CD14-positive monocyte (primary cell): ENCODE results near the gene KCNJ10. TPM values are rescaled to one million over a fixed set of nuclear protein-coding genes. Genes with fewer than 3 reads are reported as not detected.

Experiments used
- DNase-seq, 3 donors: peaks; one replicate each; pipeline ENCODE4 v3.0.0-alpha.2; 2011 to 2022
- H2AFZ ChIP-seq: 2 replicates; pipeline ENCODE4 v1.6.0; 2012; ENCODE audit warnings: mild to moderate bottlenecking, low read depth, low read length, inconsistent platforms; ENCODE audit not compliant: insufficient read depth, poor library complexity, severe bottlenecking
- H3K27ac ChIP-seq, 2 donors: 1 replicate in 1 of 2; 2 replicates in 1 of 2; pipeline ENCODE4 v1.5.1; 2012 to 2013; ENCODE audit warnings: low read length in 2 of 2, control low read depth in 1 of 2, inconsistent platforms in 1 of 2, low read depth in 1 of 2, mild to moderate bottlenecking in 1 of 2
- H3K27me3 ChIP-seq, 2 donors: one replicate each; pipeline versions ENCODE4 v1.6.0 to v1.6.1; 2011 to 2013; ENCODE audit warnings: low read length in 2 of 2; ENCODE audit not compliant: control insufficient read depth in 2 of 2, insufficient read depth in 2 of 2
- H3K36me3 ChIP-seq, 2 donors: replicated peaks in 1 of 2; 1 replicate in 1 of 2; 2 replicates in 1 of 2; pipeline versions ENCODE4 v1.5.1 to v1.6.1; 2012 to 2013; ENCODE audit warnings: low read length in 2 of 2, control low read depth in 1 of 2, inconsistent platforms in 1 of 2, mild to moderate bottlenecking in 1 of 2; ENCODE audit not compliant: insufficient read depth in 2 of 2, control insufficient read depth in 1 of 2
- H3K4me1 ChIP-seq, 2 donors: 1 replicate in 1 of 2; 2 replicates in 1 of 2; pipeline versions ENCODE4 v1.5.1 to v1.6.1; 2012 to 2013; ENCODE audit warnings: low read length in 2 of 2, control low read depth in 1 of 2, inconsistent platforms in 1 of 2, mild to moderate bottlenecking in 1 of 2, moderate library complexity in 1 of 2; ENCODE audit not compliant: insufficient read depth in 2 of 2, control insufficient read depth in 1 of 2
- H3K4me2 ChIP-seq: replicated peaks from 2 replicates; pipeline ENCODE3; 2012; ENCODE audit warnings: low read length, moderate library complexity, mild to moderate bottlenecking; ENCODE audit not compliant: poor library complexity, severe bottlenecking; ENCODE audit errors: extremely low read depth
- H3K4me3 ChIP-seq, 3 experiments: fragments of 200-600 bp in 1 of 3; sonication (generic) in 1 of 3; replicated peaks in 1 of 3; 1 replicate in 2 of 3; 2 replicates in 1 of 3; pipeline ENCODE4 v1.5.1; 2011 to 2013; ENCODE audit warnings: low read length in 3 of 3, mild to moderate bottlenecking in 3 of 3, control low read depth in 2 of 3, low read depth in 2 of 3, inconsistent platforms in 1 of 3, moderate library complexity in 1 of 3
- H3K79me2 ChIP-seq: 2 replicates; pipeline ENCODE4 v1.6.0; 2012; ENCODE audit warnings: mild to moderate bottlenecking, control low read depth, inconsistent platforms, low read length, moderate library complexity; ENCODE audit not compliant: insufficient read depth
- H3K9ac ChIP-seq: 2 replicates; pipeline ENCODE4 v1.6.0; 2017; ENCODE audit warnings: low read length, mild to moderate bottlenecking; ENCODE audit not compliant: insufficient read depth, poor library complexity, severe bottlenecking
- H3K9me3 ChIP-seq, 2 donors: replicated peaks in 1 of 2; 1 replicate in 1 of 2; 2 replicates in 1 of 2; pipeline versions ENCODE4 v1.5.1 to v1.6.1; 2012 to 2013; ENCODE audit warnings: low read length in 2 of 2, control low read depth in 1 of 2; ENCODE audit not compliant: control insufficient read depth in 1 of 2, insufficient read depth in 1 of 2
- H4K20me1 ChIP-seq: 2 replicates; pipeline ENCODE4 v1.6.0; 2012; ENCODE audit warnings: mild to moderate bottlenecking, low read length, control low read depth, moderate library complexity; ENCODE audit not compliant: insufficient read depth
- H3K27ac Mint-ChIP-seq, 7 donors: one replicate each; pipeline ENCODE4 v1.8.0; 2020; ENCODE audit warnings: mild to moderate bottlenecking in 7 of 7, mixed read lengths in 7 of 7, moderate library complexity in 6 of 7, inconsistent platforms in 2 of 7
- H3K27me3 Mint-ChIP-seq, 3 donors: one replicate each; pipeline ENCODE4 v1.8.0; 2021 to 2022; ENCODE audit warnings: low read depth in 3 of 3, mild to moderate bottlenecking in 3 of 3, mixed read lengths in 3 of 3, moderate library complexity in 3 of 3, inconsistent platforms in 1 of 3
- H3K36me3 Mint-ChIP-seq, 2 donors: one replicate each; pipeline ENCODE4 v1.8.0; 2020; ENCODE audit warnings: mixed read lengths in 2 of 2, inconsistent platforms in 1 of 2, mild to moderate bottlenecking in 1 of 2
- H3K4me1 Mint-ChIP-seq: one replicate; pipeline ENCODE4 v1.8.0; 2020; ENCODE audit warnings: mild to moderate bottlenecking, mixed read lengths
- H3K4me3 Mint-ChIP-seq, 2 donors: one replicate each; pipeline ENCODE4 v1.8.0; 2020; ENCODE audit warnings: mild to moderate bottlenecking in 2 of 2, mixed read lengths in 2 of 2, moderate library complexity in 1 of 2
- H3K9me3 Mint-ChIP-seq, 7 donors: one replicate each; pipeline ENCODE4 v1.8.0; 2020 to 2022; ENCODE audit warnings: mixed read lengths in 7 of 7, mild to moderate bottlenecking in 6 of 7, moderate library complexity in 6 of 7, inconsistent platforms in 2 of 7
- CTCF ChIP-seq: fragments of 200-600 bp; IDR thresholded peaks from one replicate; pipeline ENCODE4 v1.8.0; 2022; ENCODE audit warnings: antibody characterized with exemption, mild to moderate bottlenecking
- WGBS: methylation state at CpG from one replicate; pipeline ENCODE4 v1.1.5; 2013; ENCODE audit warnings: missing lambda C conversion rate; ENCODE audit not compliant: insufficient coverage; 5-methylcytosine and 5-hydroxymethylcytosine counted together
- intact Hi-C, 2 donors: fragments of 100-400 bp; cut with micrococcal nuclease; formaldehyde crosslinking; loops; one replicate each; pipeline versions ENCODE4 v1.15.0 to v1.15.1; 2023
- polyA plus RNA-seq, 3 donors: library from polyadenylated mRNA; depleted of rRNA in 1 of 3; unstranded in 2 of 3; stranded (reverse) in 1 of 3; fragments of 300-500 nt in 2 of 3; fragments of >200 nt in 1 of 3; fragmentation: Illumina TruSeq in 2 of 3; gene quantifications; 1 replicate in 2 of 3; 2 replicates in 1 of 3; pipeline ENCODE4 v1.2.3, GENCODE V29; 2012 to 2021

Gene KCNJ10
- polyA plus RNA-seq, 3 donors: 0.23 TPM; not detected in 2

- H3K4me1 Mint-ChIP-seq: peaks cover 7% of the 10 kb centered on the region
- 100% methylated on average over 1 of the region's 2 CpGs for WGBS
- no peaks in the 10 kb centered on the region for H3K27me3 ChIP-seq
- no peaks in the 10 kb centered on the region for H4K20me1 ChIP-seq
- no peak overlapping the region for H3K27ac ChIP-seq
- no peak overlapping the region for H3K4me2 ChIP-seq
- H3K36me3 Mint-ChIP-seq: no peaks in the 10 kb centered on the region
- H3K4me3 ChIP-seq: no peak overlapping the region
- intact Hi-C loops: no loop called here
- TF ChIP-seq CTCF: no peak
- H3K4me3 Mint-ChIP-seq: no peak overlapping the region
- H3K9ac ChIP-seq: no peak overlapping the region
- H3K9me3 Mint-ChIP-seq: peaks cover 0 to 3% (median 0%) of the 10 kb centered on the region in 7 donors
- no peak overlapping the region for H2AFZ ChIP-seq
- H3K27me3 Mint-ChIP-seq: peaks cover 4 to 11% (median 5%) of the 10 kb centered on the region in 3 donors
- peaks cover 9 to 11% of the 10 kb centered on the region in 2 donors for H3K4me1 ChIP-seq
- H3K27ac Mint-ChIP-seq: no peak overlapping the region
- no peak for DNase-seq
- no peaks in the 10 kb centered on the region for H3K9me3 ChIP-seq
- H3K79me2 ChIP-seq: no peaks in the 10 kb centered on the region
- no peaks in the 10 kb centered on the region for H3K36me3 ChIP-seq
Measured at GRCh38 chr1:159965263-159965662, 104.7 kb downstream of the KCNJ10 start.

- Histone ChIP-seq H3K4me2 (no peak overlapping the region), H3K9me3 (no peaks in the 10 kb centered on the region), H3K79me2 (no peaks in the 10 kb centered on the region), H2AFZ (no peak overlapping the region), H3K4me1 (peaks cover 8% of the 10 kb centered on the region in 2 donors), H3K27ac (no peak overlapping the region), H3K9ac (no peak overlapping the region), H3K36me3 (no peaks in the 10 kb centered on the region), H4K20me1 (no peaks in the 10 kb centered on the region), H3K4me3 (no peak overlapping the region), H3K27me3 (no peaks in the 10 kb centered on the region)
- peaks cover 0 to 3% (median 0%) of the 10 kb centered on the region in 7 donors for H3K9me3 Mint-ChIP-seq
- peaks cover 4 to 11% (median 8%) of the 10 kb centered on the region in 3 donors for H3K27me3 Mint-ChIP-seq
- no peak for TF ChIP-seq CTCF
- DNase-seq: no peak
- H3K4me3 Mint-ChIP-seq: no peak overlapping the region
- H3K36me3 Mint-ChIP-seq: no peaks in the 10 kb centered on the region
- H3K4me1 Mint-ChIP-seq: peaks cover 7% of the 10 kb centered on the region
- no peak overlapping the region for H3K27ac Mint-ChIP-seq
- intact Hi-C loops: no loop called here
- 60% methylated on average over 1 of the region's 3 CpGs for WGBS
Measured at GRCh38 chr1:159964144-159964543, 105.8 kb downstream of the KCNJ10 start.
